22Rv1 (cell line): Measurements from ENCODE around the gene EMX1.

Experiments
- H3K27ac ChIP-seq: fragments of 450-650 bp; 2 replicates; pipeline ENCODE4 v1.5.1; 2017
- CTCF ChIP-seq: fragments of 450-650 bp; IDR thresholded peaks from 2 replicates; pipeline ENCODE4 v1.5.1; 2017; ENCODE audit warnings: mild to moderate bottlenecking
- ZFX ChIP-seq: fragments of 450-650 bp; IDR thresholded peaks from 2 replicates; pipeline ENCODE4 v1.6.1; 2017; ENCODE audit warnings: antibody characterized with exemption, borderline replicate concordance

Gene EMX1

GRCh38 chr2:72915320-72915906, 1.9 kb upstream of the EMX1 start:
- H3K27ac ChIP-seq: no peak overlapping the region
- TF ChIP-seq ZFX (no peak), CTCF (no peak)

GRCh38 chr2:72915907-72916742, 1.2 kb upstream of the EMX1 start:
- TF ChIP-seq ZFX (no peak), CTCF (no peak)
- no peak overlapping the region for H3K27ac ChIP-seq

GRCh38 chr2:72916743-72917137, 579 bp upstream of the EMX1 start:
- no peak overlapping the region for H3K27ac ChIP-seq
- TF ChIP-seq ZFX (no peak), CTCF (no peak)

- H3K27ac ChIP-seq: no peak overlapping the region
- no peak for TF ChIP-seq ZFX
- no peak for TF ChIP-seq CTCF
These were observed 696 bp downstream of the EMX1 start for GRCh38 chr2:72917877-72918553.

- no peak overlapping the region for H3K27ac ChIP-seq
- TF ChIP-seq CTCF (no peak), ZFX (no peak)
These were observed 2.3 kb downstream of the EMX1 start for GRCh38 chr2:72919414-72920317.

GRCh38 chr2:72920318-72921087, 3.2 kb downstream of the EMX1 start:
- H3K27ac ChIP-seq: no peak overlapping the region
- TF ChIP-seq CTCF: no peak
- TF ChIP-seq ZFX: no peak
